Mesendoderm (in vitro differentiated cells): ENCODE results near the gene PRDM16.

Experiments
- DNase-seq: peaks from one replicate; pipeline ENCODE4 v3.0.0; 2013
- H2AK5ac ChIP-seq: 2 replicates; pipeline ENCODE4 v1.6.1; 2013; ENCODE audit warnings: low read length, inconsistent platforms
- H2BK120ac ChIP-seq: 2 replicates; pipeline ENCODE4 v1.6.1; 2013; ENCODE audit warnings: low read depth, mild to moderate bottlenecking, low read length, moderate library complexity, mixed read lengths
- H2BK15ac ChIP-seq: replicated peaks from 2 replicates; pipeline ENCODE4 v1.6.1; 2013; ENCODE audit warnings: low read depth, mild to moderate bottlenecking, moderate library complexity
- H2BK5ac ChIP-seq: 2 replicates; pipeline ENCODE4 v1.6.1; 2013; ENCODE audit warnings: low read length, inconsistent platforms
- H3K18ac ChIP-seq: 2 replicates; pipeline ENCODE4 v1.6.1; 2013; ENCODE audit warnings: mild to moderate bottlenecking, low read length, mixed read lengths
- H3K23ac ChIP-seq: one replicate; pipeline ENCODE4 v1.6.1; 2013; ENCODE audit warnings: low read length
- H3K27ac ChIP-seq: 2 replicates; pipeline ENCODE4 v1.5.1; 2013; ENCODE audit warnings: low read depth, mild to moderate bottlenecking, inconsistent platforms, low read length, moderate library complexity
- H3K27me3 ChIP-seq: 2 replicates; pipeline ENCODE4 v1.6.1; 2013; ENCODE audit warnings: low read length, control low read depth, mild to moderate bottlenecking, inconsistent platforms; ENCODE audit not compliant: insufficient read depth, poor library complexity
- H3K36me3 ChIP-seq: 2 replicates; pipeline ENCODE4 v1.6.1; 2013; ENCODE audit warnings: low read length, inconsistent platforms; ENCODE audit not compliant: control insufficient read depth, insufficient read depth
- H3K4ac ChIP-seq: one replicate; pipeline ENCODE4 v1.6.1; 2013; ENCODE audit warnings: low read depth, mild to moderate bottlenecking, low read length, moderate library complexity
- H3K4me1 ChIP-seq: 2 replicates; pipeline ENCODE4 v1.6.1; 2013; ENCODE audit warnings: low read depth, low read length, inconsistent platforms; ENCODE audit not compliant: control insufficient read depth
- H3K4me2 ChIP-seq: 2 replicates; pipeline ENCODE4 v1.6.1; 2013; ENCODE audit warnings: low read length
- H3K4me3 ChIP-seq: 2 replicates; pipeline ENCODE4 v1.5.1; 2013; ENCODE audit warnings: mild to moderate bottlenecking, low read length
- H3K56ac ChIP-seq: one replicate; pipeline ENCODE4 v1.6.1; 2013; ENCODE audit warnings: low read length
- H3K79me1 ChIP-seq: 2 replicates; pipeline ENCODE4 v1.6.1; 2013; ENCODE audit warnings: low read length, inconsistent platforms
- H3K79me2 ChIP-seq: 2 replicates; pipeline ENCODE4 v1.6.1; 2013; ENCODE audit warnings: mild to moderate bottlenecking, low read length; ENCODE audit not compliant: control insufficient read depth, insufficient read depth
- H3K9ac ChIP-seq: 2 replicates; pipeline ENCODE4 v1.6.1; 2013; ENCODE audit warnings: low read length, inconsistent platforms
- H4K5ac ChIP-seq: one replicate; pipeline ENCODE4 v1.6.1; 2013; ENCODE audit warnings: low read length
- H4K8ac ChIP-seq: one replicate; pipeline ENCODE4 v1.6.1; 2013; ENCODE audit warnings: low read depth, mild to moderate bottlenecking, control low read depth, low read length, moderate library complexity
- WGBS: extraction: QIAGEN DNeasy Blood & Tissue Kit; methylation state at CpG from one replicate; pipeline ENCODE4 v1.1.7; 2013; ENCODE audit warnings: low lambda C conversion rate, missing lambda C conversion rate; ENCODE audit not compliant: insufficient coverage; ENCODE audit errors: extremely low coverage; 5-methylcytosine and 5-hydroxymethylcytosine counted together

PRDM16 gene

GRCh38 chr1:3142236-3142635 is 73.2 kb downstream of the PRDM16 start:
- Histone ChIP-seq H4K5ac (no peak overlapping the region), H2BK5ac (no peak overlapping the region), H2BK15ac (no peak overlapping the region), H3K36me3 (no peaks in the 10 kb centered on the region), H3K9ac (no peak overlapping the region), H3K79me1 (no peaks in the 10 kb centered on the region), H3K23ac (no peak overlapping the region), H2BK120ac (no peak overlapping the region), H2AK5ac (no peak overlapping the region), H3K4me2 (no peak overlapping the region), H3K4ac (no peak overlapping the region), H3K79me2 (no peaks in the 10 kb centered on the region), H3K4me1 (no peaks in the 10 kb centered on the region), H3K27me3 (no peaks in the 10 kb centered on the region), H3K18ac (no peak overlapping the region), H3K27ac (no peak overlapping the region), H3K4me3 (no peak overlapping the region), H4K8ac (no peak overlapping the region), H3K56ac (no peak overlapping the region)
- no peak for DNase-seq
- WGBS, result no CpG with 5 or more reads among the region's 17 CpGs

- no peak overlapping the region for H4K8ac ChIP-seq
- no peak overlapping the region for H3K4me2 ChIP-seq
- no peak overlapping the region for H2BK15ac ChIP-seq
- DNase-seq, result no peak
- H3K23ac ChIP-seq, result no peak overlapping the region
- no peaks in the 10 kb centered on the region for H3K79me2 ChIP-seq
- no peak overlapping the region for H3K9ac ChIP-seq
- no peak overlapping the region for H3K4me3 ChIP-seq
- no peak overlapping the region for H3K4ac ChIP-seq
- no peaks in the 10 kb centered on the region for H3K79me1 ChIP-seq
- no peak overlapping the region for H4K5ac ChIP-seq
- no peak overlapping the region for H3K18ac ChIP-seq
- no peak overlapping the region for H2BK120ac ChIP-seq
- H3K36me3 ChIP-seq, result no peaks in the 10 kb centered on the region
- H3K27me3 ChIP-seq, result no peaks in the 10 kb centered on the region
- no peaks in the 10 kb centered on the region for H3K4me1 ChIP-seq
- no peak overlapping the region for H3K27ac ChIP-seq
- H3K56ac ChIP-seq, result no peak overlapping the region
- H2AK5ac ChIP-seq, result no peak overlapping the region
- no CpG with 5 or more reads among the region's 12 CpGs for WGBS
- no peak overlapping the region for H2BK5ac ChIP-seq
Measured at GRCh38 chr1:3142751-3143150, 73.7 kb downstream of the PRDM16 start.

GRCh38 chr1:3145532-3146325 is 76.7 kb downstream of the PRDM16 start:
- Histone ChIP-seq H2BK5ac (no peak overlapping the region), H3K79me2 (no peaks in the 10 kb centered on the region), H3K4ac (no peak overlapping the region), H3K36me3 (no peaks in the 10 kb centered on the region), H4K5ac (no peak overlapping the region), H3K4me3 (no peak overlapping the region), H3K27me3 (no peaks in the 10 kb centered on the region), H2AK5ac (no peak overlapping the region), H3K23ac (no peak overlapping the region), H2BK15ac (no peak overlapping the region), H3K56ac (no peak overlapping the region), H3K18ac (no peak overlapping the region), H3K79me1 (no peaks in the 10 kb centered on the region), H3K4me1 (no peaks in the 10 kb centered on the region), H4K8ac (no peak overlapping the region), H3K9ac (no peak overlapping the region), H2BK120ac (no peak overlapping the region), H3K4me2 (no peak overlapping the region), H3K27ac (no peak overlapping the region)
- no peak for DNase-seq
- WGBS, result no CpG with 5 or more reads among the region's 39 CpGs

GRCh38 chr1:3146458-3146857 is 77.5 kb downstream of the PRDM16 start:
- Histone ChIP-seq H3K36me3 (no peaks in the 10 kb centered on the region), H4K5ac (no peak overlapping the region), H3K79me2 (no peaks in the 10 kb centered on the region), H3K4me2 (no peak overlapping the region), H2BK120ac (no peak overlapping the region), H2BK5ac (no peak overlapping the region), H3K79me1 (no peaks in the 10 kb centered on the region), H3K23ac (no peak overlapping the region), H3K9ac (no peak overlapping the region), H4K8ac (no peak overlapping the region), H3K4ac (no peak overlapping the region), H2AK5ac (no peak overlapping the region), H3K18ac (no peak overlapping the region), H3K4me3 (no peak overlapping the region), H3K4me1 (no peaks in the 10 kb centered on the region), H3K27me3 (no peaks in the 10 kb centered on the region), H2BK15ac (no peak overlapping the region), H3K27ac (no peak overlapping the region), H3K56ac (no peak overlapping the region)
- WGBS, result no CpG with 5 or more reads among the region's 14 CpGs
- no peak for DNase-seq

- Histone ChIP-seq H3K9ac (no peak overlapping the region), H4K8ac (no peak overlapping the region), H3K27me3 (no peaks in the 10 kb centered on the region), H3K36me3 (no peaks in the 10 kb centered on the region), H3K56ac (no peak overlapping the region), H3K79me1 (no peaks in the 10 kb centered on the region), H3K79me2 (no peaks in the 10 kb centered on the region), H3K4ac (no peak overlapping the region), H3K4me3 (no peak overlapping the region), H3K4me2 (no peak overlapping the region), H4K5ac (no peak overlapping the region), H2AK5ac (no peak overlapping the region), H3K27ac (no peak overlapping the region), H3K4me1 (no peaks in the 10 kb centered on the region), H3K18ac (no peak overlapping the region), H2BK120ac (no peak overlapping the region), H3K23ac (no peak overlapping the region), H2BK15ac (no peak overlapping the region), H2BK5ac (no peak overlapping the region)
- no CpG with 5 or more reads among the region's 19 CpGs for WGBS
- no peak for DNase-seq
Measured at GRCh38 chr1:3146907-3147306, 77.9 kb downstream of the PRDM16 start.

- Histone ChIP-seq H3K79me2 (no peaks in the 10 kb centered on the region), H3K9ac (no peak overlapping the region), H3K4me1 (no peaks in the 10 kb centered on the region), H3K79me1 (no peaks in the 10 kb centered on the region), H3K36me3 (no peaks in the 10 kb centered on the region), H3K4me3 (no peak overlapping the region), H2BK120ac (no peak overlapping the region), H3K56ac (no peak overlapping the region), H2BK15ac (no peak overlapping the region), H4K8ac (no peak overlapping the region), H3K27ac (no peak overlapping the region), H3K18ac (no peak overlapping the region), H3K23ac (no peak overlapping the region), H3K4me2 (no peak overlapping the region), H3K4ac (no peak overlapping the region), H3K27me3 (no peaks in the 10 kb centered on the region), H2BK5ac (no peak overlapping the region), H2AK5ac (no peak overlapping the region), H4K5ac (no peak overlapping the region)
- no CpG with 5 or more reads among the region's 6 CpGs for WGBS
- DNase-seq, result no peak
Measured at GRCh38 chr1:3148171-3148570, 79.2 kb downstream of the PRDM16 start.
